ENCODE data around the gene CCR2.
"Not testable (repeated sequence)": the region's sequence is repeated elsewhere in the genome, so short reads cannot be mapped to it uniquely, and the experiment has no call there.

DNA sequence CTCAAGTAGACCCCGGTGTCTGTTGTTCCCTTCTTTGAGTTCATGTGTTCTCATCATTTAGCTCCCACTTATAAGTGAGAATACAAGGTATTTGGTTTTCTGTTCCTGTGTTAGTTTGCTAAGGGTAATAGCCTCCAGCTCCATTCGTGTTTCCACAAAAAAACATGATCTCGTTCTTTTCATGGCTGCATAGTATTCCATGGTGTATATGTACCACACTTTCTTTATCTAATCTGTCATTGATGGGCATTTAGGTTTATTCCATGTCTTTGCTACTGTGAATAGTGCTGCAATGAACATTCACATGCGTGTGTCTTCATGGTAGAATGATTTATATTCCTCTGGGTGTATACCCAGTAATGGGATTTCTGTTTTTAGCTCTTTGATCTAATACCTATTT lies 49.0 kb downstream of the CCR2 start:
- TF ChIP-seq, protein P1, sequence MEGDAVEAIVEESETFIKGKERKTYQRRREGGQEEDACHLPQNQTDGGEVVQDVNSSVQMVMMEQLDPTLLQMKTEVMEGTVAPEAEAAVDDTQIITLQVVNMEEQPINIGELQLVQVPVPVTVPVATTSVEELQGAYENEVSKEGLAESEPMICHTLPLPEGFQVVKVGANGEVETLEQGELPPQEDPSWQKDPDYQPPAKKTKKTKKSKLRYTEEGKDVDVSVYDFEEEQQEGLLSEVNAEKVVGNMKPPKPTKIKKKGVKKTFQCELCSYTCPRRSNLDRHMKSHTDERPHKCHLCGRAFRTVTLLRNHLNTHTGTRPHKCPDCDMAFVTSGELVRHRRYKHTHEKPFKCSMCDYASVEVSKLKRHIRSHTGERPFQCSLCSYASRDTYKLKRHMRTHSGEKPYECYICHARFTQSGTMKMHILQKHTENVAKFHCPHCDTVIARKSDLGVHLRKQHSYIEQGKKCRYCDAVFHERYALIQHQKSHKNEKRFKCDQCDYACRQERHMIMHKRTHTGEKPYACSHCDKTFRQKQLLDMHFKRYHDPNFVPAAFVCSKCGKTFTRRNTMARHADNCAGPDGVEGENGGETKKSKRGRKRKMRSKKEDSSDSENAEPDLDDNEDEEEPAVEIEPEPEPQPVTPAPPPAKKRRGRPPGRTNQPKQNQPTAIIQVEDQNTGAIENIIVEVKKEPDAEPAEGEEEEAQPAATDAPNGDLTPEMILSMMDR (conservative IDR thresholded peaks at IDR 0.05) = not testable (repeated sequence)
- not testable (repeated sequence) for TF ChIP-seq EZH2 (IDR thresholded peaks at IDR 0.05; ENCODE audit: low read depth)
